MM.1S (cell line): ENCODE results near the gene NMS.

Experiments
- DNase-seq: peaks from one replicate; pipeline ENCODE4 v3.0.0-alpha.2; 2015
- H2AFZ ChIP-seq: fragments of 300-600 bp; sonication (generic); 2 replicates; pipeline ENCODE4 v1.6.0; 2016; ENCODE audit warnings: antibody characterized with exemption, low read length
- H3F3A ChIP-seq: fragments of 300-600 bp; sonication (generic); 2 replicates; pipeline ENCODE4 v1.6.1; 2016; ENCODE audit warnings: mild to moderate bottlenecking, antibody characterized with exemption, low read length, moderate library complexity, mixed read lengths; ENCODE audit not compliant: insufficient read depth
- H3K27ac ChIP-seq: fragments of 300-600 bp; sonication (generic); 2 replicates; pipeline ENCODE4 v1.5.1; 2016; ENCODE audit warnings: mild to moderate bottlenecking, low read length
- H3K27me3 ChIP-seq: fragments of 300-600 bp; sonication (generic); replicated peaks from 2 replicates; pipeline ENCODE4 v1.6.0; 2016; ENCODE audit warnings: low read length; ENCODE audit not compliant: insufficient read depth
- H3K36me3 ChIP-seq: fragments of 300-600 bp; sonication (generic); replicated peaks from 2 replicates; pipeline ENCODE4 v1.6.1; 2016; ENCODE audit warnings: mild to moderate bottlenecking, low read length, mixed read lengths; ENCODE audit not compliant: insufficient read depth
- H3K4me1 ChIP-seq: fragments of 300-600 bp; sonication (generic); 2 replicates; pipeline ENCODE4 v1.6.1; 2016; ENCODE audit warnings: low read length, mixed read lengths
- H3K4me2 ChIP-seq: fragments of 300-600 bp; sonication (generic); 2 replicates; pipeline ENCODE4 v1.6.0; 2016; ENCODE audit warnings: low read depth, low read length
- H3K4me3 ChIP-seq: fragments of 300-600 bp; sonication (generic); 2 replicates; pipeline ENCODE4 v1.5.1; 2016; ENCODE audit warnings: low read length, mixed read lengths
- H3K79me2 ChIP-seq: fragments of 300-600 bp; sonication (generic); 2 replicates; pipeline ENCODE4 v1.6.1; 2016; ENCODE audit warnings: mixed run types, low read length, mixed read lengths
- H3K9ac ChIP-seq: fragments of 300-600 bp; sonication (generic); 2 replicates; pipeline ENCODE4 v1.6.1; 2016; ENCODE audit warnings: low read length, mixed read lengths
- H3K9me2 ChIP-seq: fragments of 300-600 bp; sonication (generic); replicated peaks from 2 replicates; pipeline ENCODE4 v1.6.1; 2016; ENCODE audit warnings: mild to moderate bottlenecking, low read length, mixed read lengths; ENCODE audit not compliant: insufficient read depth
- H3K9me3 ChIP-seq: fragments of 300-600 bp; sonication (generic); replicated peaks from 2 replicates; pipeline ENCODE4 v1.6.1; 2016; ENCODE audit warnings: mild to moderate bottlenecking, low read length, mixed read lengths; ENCODE audit not compliant: insufficient read depth
- H4K20me1 ChIP-seq: fragments of 300-600 bp; sonication (generic); 2 replicates; pipeline ENCODE4 v1.6.1; 2016; ENCODE audit warnings: mild to moderate bottlenecking, low read length, moderate library complexity, mixed read lengths; ENCODE audit not compliant: insufficient read depth
- EZH2 ChIP-seq: fragments of 300-600 bp; sonication (generic); optimal IDR thresholded peaks from 2 replicates; pipeline ENCODE3; 2017; ENCODE audit warnings: low read depth, mild to moderate bottlenecking, antibody characterized with exemption, low read length, mixed read lengths
- EZH2phosphoT487 ChIP-seq: fragments of 300-600 bp; sonication (generic); IDR thresholded peaks from 2 replicates; pipeline ENCODE4 v1.6.1; 2018; ENCODE audit warnings: antibody characterized with exemption, low read length
- TF ChIP-seq, protein P1 (sequence below): fragments of 300-600 bp; sonication (generic); IDR thresholded peaks from 2 replicates; pipeline ENCODE4 v1.5.1; 2016; ENCODE audit warnings: antibody characterized with exemption, low read length, mixed read lengths

NMS gene

DNA sequence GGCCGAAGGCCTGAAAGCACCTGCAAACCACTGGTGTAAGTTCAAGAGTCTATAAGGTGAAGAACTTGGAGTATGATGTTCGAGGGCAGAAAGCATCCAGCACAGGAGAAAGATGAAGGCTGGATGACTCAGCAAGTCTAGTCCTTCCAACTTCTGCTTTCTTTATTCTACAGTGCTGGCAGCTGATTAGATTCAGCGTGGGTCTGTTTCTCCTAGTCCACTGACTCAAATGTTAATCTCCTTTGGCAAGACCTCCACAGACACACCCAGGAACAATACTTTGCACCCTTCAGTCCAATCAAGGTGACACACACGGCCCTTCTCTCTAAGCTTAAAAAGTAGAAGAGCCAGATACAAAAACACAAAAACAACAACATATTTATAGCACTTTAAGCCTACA is 43.4 kb downstream of the NMS start:
- Histone ChIP-seq H3F3A (no peaks in the 10 kb centered on the region), H3K4me1 (no peaks in the 10 kb centered on the region), H3K36me3 (no peaks in the 10 kb centered on the region), H3K9ac (no peak overlapping the region), H2AFZ (no peak overlapping the region), H3K27ac (no peak overlapping the region), H4K20me1 (no peaks in the 10 kb centered on the region), H3K27me3 (no peaks in the 10 kb centered on the region), H3K4me3 (no peak overlapping the region), H3K9me2 (no peaks in the 10 kb centered on the region), H3K9me3 (no peaks in the 10 kb centered on the region), H3K79me2 (no peaks in the 10 kb centered on the region), H3K4me2 (no peak overlapping the region)
- DNase-seq, result no peak
- TF ChIP-seq, protein P1, sequence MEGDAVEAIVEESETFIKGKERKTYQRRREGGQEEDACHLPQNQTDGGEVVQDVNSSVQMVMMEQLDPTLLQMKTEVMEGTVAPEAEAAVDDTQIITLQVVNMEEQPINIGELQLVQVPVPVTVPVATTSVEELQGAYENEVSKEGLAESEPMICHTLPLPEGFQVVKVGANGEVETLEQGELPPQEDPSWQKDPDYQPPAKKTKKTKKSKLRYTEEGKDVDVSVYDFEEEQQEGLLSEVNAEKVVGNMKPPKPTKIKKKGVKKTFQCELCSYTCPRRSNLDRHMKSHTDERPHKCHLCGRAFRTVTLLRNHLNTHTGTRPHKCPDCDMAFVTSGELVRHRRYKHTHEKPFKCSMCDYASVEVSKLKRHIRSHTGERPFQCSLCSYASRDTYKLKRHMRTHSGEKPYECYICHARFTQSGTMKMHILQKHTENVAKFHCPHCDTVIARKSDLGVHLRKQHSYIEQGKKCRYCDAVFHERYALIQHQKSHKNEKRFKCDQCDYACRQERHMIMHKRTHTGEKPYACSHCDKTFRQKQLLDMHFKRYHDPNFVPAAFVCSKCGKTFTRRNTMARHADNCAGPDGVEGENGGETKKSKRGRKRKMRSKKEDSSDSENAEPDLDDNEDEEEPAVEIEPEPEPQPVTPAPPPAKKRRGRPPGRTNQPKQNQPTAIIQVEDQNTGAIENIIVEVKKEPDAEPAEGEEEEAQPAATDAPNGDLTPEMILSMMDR, result no peak
- no peak for TF ChIP-seq EZH2phosphoT487
- TF ChIP-seq EZH2, result no peak

DNA sequence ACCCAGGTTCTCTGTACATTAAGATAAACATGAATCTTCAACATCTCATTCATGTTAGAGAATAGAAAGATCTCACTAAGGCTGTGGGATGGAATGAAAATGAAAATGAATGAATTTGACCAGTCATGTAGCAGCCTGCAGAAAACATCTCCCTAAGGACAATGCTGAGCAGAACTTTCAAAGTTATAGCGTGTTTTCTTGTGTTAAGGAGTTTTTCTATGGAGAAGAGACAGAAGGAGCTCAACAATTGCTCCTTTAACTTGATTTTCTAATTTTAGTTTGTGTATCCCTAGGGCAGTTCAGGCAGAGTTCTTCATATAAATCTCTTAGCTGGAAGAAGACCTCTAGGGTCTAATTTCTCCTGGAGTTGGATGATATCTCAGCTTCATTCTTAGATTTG is 47.3 kb downstream of the NMS start:
- Histone ChIP-seq H3K36me3 (no peaks in the 10 kb centered on the region), H3K9me3 (no peaks in the 10 kb centered on the region), H3K4me2 (no peak overlapping the region), H2AFZ (no peak overlapping the region), H3K4me3 (no peak overlapping the region), H3K27me3 (no peaks in the 10 kb centered on the region), H3K4me1 (no peaks in the 10 kb centered on the region), H4K20me1 (no peaks in the 10 kb centered on the region), H3K27ac (no peak overlapping the region), H3K79me2 (no peaks in the 10 kb centered on the region), H3K9me2 (no peaks in the 10 kb centered on the region), H3K9ac (no peak overlapping the region), H3F3A (no peaks in the 10 kb centered on the region)
- no peak for DNase-seq
- TF ChIP-seq EZH2phosphoT487, result no peak
- TF ChIP-seq, protein P1, result no peak
- no peak for TF ChIP-seq EZH2

DNA sequence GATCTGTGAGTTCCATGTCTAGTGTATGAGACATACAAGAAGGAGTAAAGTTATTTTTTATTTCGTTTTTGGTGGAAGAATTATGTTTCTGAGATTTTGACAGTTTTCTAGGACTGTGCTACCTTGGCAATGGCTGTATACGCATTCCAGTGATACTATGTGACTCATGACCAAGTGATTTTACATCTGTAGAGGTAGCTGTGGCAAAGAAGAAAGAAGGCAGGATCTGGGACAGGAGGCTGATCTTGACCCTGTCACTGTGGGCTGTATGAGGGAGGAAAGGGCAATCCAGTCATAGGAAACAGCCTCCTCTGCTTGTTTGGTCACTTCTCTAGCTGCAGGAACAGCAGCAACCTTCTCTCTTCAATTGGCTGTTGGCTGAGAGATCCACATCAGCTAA is 48.5 kb downstream of the NMS start:
- no peak overlapping the region for H3K27ac ChIP-seq
- H3K4me3 ChIP-seq, result no peak overlapping the region
- TF ChIP-seq, protein P1, result no peak
- TF ChIP-seq EZH2phosphoT487, result no peak
- no peak for TF ChIP-seq EZH2
- no peaks in the 10 kb centered on the region for H3K4me1 ChIP-seq
- H3K9me2 ChIP-seq, result no peaks in the 10 kb centered on the region
- H3K4me2 ChIP-seq, result no peak overlapping the region
- H4K20me1 ChIP-seq, result no peaks in the 10 kb centered on the region
- H3F3A ChIP-seq, result no peaks in the 10 kb centered on the region
- no peak overlapping the region for H3K9ac ChIP-seq
- no peaks in the 10 kb centered on the region for H3K79me2 ChIP-seq
- no peaks in the 10 kb centered on the region for H3K27me3 ChIP-seq
- H2AFZ ChIP-seq, result no peak overlapping the region
- H3K9me3 ChIP-seq, result no peaks in the 10 kb centered on the region
- DNase-seq, result no peak
- H3K36me3 ChIP-seq, result no peaks in the 10 kb centered on the region
